SJSA1 (cell line): ENCODE results near the gene SMIM23. TPM values are rescaled to one million over a fixed set of nuclear protein-coding genes. Genes with fewer than 3 reads are reported as not detected.
"Not testable (repeated sequence)": the region's sequence is repeated elsewhere in the genome, so short reads cannot be mapped to it uniquely, and the experiment has no call there.

Source experiments
- DNase-seq, 2 experiments: peaks; one replicate each; pipeline ENCODE4 v3.0.0-alpha.2; 2015 to 2020; ENCODE audit warnings: low spot score in 2 of 2, low read depth in 1 of 2
- H3K27ac ChIP-seq: fragments of 250-450 bp; sonication (Bioruptor Pico); 2 replicates; pipeline ENCODE4 v1.5.1; 2020; ENCODE audit warnings: mild to moderate bottlenecking, moderate library complexity
- H3K27me3 ChIP-seq: fragments of 250-450 bp; sonication (Bioruptor Pico); replicated peaks from 2 replicates; pipeline ENCODE4 v1.5.1; 2020; ENCODE audit warnings: mild to moderate bottlenecking, moderate library complexity
- H3K36me3 ChIP-seq: fragments of 250-450 bp; sonication (Bioruptor Pico); 2 replicates; pipeline ENCODE4 v1.5.1; 2020; ENCODE audit warnings: mild to moderate bottlenecking
- H3K4me1 ChIP-seq: fragments of 250-450 bp; sonication (Bioruptor Pico); replicated peaks from 2 replicates; pipeline ENCODE4 v1.6.1; 2021; ENCODE audit warnings: mild to moderate bottlenecking
- H3K4me3 ChIP-seq: fragments of 250-450 bp; sonication (Bioruptor Pico); 2 replicates; pipeline ENCODE4 v1.5.1; 2020; ENCODE audit warnings: mild to moderate bottlenecking
- H3K9me3 ChIP-seq: fragments of 250-450 bp; sonication (Bioruptor Pico); replicated peaks from 2 replicates; pipeline ENCODE4 v1.5.1; 2020; ENCODE audit warnings: mild to moderate bottlenecking
- total RNA-seq: library from RNA; depleted of rRNA; stranded (reverse); fragments of >200 nt; shearing (Covaris generic); gene quantifications from 2 replicates; pipeline ENCODE4 v1.2.3, GENCODE V29; 2014

SMIM23 gene
- total RNA-seq, 1 experiment from 2014 or later = not detected

GRCh38 chr5:171757853-171758535 is 27.6 kb upstream of the SMIM23 start:
- Histone ChIP-seq H3K27me3 (no peaks in the 10 kb centered on the region), H3K27ac (peak overlapping the region; percentile 25), H3K9me3 (no peaks in the 10 kb centered on the region), H3K36me3 (no peaks in the 10 kb centered on the region), H3K4me3 (no peak overlapping the region), H3K4me1 (peaks cover 13% of the 10 kb centered on the region)
- peak; percentile 57 to 93 for DNase-seq

DNA sequence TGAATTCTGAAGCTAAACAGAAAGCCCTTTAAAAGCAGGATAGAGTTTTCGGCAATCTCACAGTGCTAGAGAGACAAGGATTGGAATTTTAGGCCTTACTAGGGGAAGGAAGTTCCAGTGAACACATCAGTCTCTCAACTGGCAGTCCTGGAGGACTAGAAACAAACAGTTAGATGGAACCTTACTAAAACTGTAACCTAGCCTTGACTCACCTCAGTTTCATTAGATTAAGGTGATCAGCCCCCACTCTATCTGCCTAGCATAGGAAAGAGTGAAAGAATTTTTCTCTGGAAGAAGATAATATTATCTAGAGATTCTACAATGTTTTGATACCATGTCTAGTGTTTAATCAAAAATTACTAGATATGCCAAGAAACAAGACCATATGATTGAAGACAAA is 25.8 kb upstream of the SMIM23 start:
- Histone ChIP-seq H3K27me3 (no peaks in the 10 kb centered on the region), H3K4me3 (no peak overlapping the region), H3K27ac (no peak overlapping the region), H3K9me3 (no peaks in the 10 kb centered on the region), H3K4me1 (peaks cover 13% of the 10 kb centered on the region), H3K36me3 (no peaks in the 10 kb centered on the region)
- DNase-seq = no peak

DNA sequence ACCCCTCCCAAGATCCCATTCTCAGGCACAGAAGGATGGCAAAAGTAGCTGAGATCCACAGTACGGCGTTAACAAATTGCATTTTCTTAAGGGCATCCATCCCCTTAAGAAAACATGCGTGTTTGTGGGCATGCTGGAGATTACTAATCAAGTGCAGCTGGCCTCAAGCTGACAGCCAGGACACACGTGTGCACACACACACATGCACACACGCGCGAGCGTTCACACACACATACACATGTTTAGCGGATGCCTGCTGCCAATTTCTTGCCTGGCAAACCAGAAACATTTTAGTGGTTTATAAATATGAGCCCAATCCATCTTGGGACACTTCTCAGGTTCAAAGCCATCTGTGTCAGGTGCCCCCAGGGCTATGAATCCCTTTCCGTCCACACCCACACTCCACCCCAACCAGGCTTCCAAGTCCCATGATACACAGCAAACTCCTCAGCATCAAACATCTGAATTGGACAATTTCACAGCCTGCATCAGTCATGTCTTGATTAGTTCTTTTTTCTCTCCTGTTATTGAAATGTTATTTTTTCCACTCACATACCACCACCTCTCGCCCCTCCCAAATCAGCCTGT is 23.5 kb upstream of the SMIM23 start:
- Histone ChIP-seq H3K4me1 (peaks cover 13% of the 10 kb centered on the region), H3K9me3 (no peaks in the 10 kb centered on the region), H3K4me3 (no peak overlapping the region), H3K27me3 (no peaks in the 10 kb centered on the region), H3K36me3 (no peaks in the 10 kb centered on the region), H3K27ac (no peak overlapping the region)
- DNase-seq = no peak

DNA sequence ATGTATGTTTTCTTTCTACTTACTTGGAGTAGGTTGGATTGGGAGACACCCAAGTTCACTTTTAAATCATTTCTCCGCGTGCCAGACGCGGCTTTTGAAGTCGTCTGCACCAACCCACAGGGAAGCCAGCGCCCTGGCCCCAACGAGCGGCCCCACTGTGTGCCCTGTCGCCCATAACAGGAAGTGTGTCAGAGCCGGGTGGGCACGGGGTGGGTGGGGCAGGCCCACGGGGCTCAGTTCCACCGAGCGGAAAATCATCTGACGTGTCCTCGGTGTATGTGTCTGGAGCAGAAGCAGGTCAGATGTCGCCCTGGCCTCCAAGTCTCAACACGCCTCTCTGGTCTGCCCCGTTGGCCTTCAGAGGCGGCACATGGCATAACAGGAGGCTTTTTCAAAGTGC is 22.7 kb upstream of the SMIM23 start:
- peaks cover 3% of the 10 kb centered on the region; the same call in 1 of the 2 replicates for H3K9me3 ChIP-seq
- no peaks in the 10 kb centered on the region for H3K36me3 ChIP-seq
- no peaks in the 10 kb centered on the region for H3K27me3 ChIP-seq
- H3K27ac ChIP-seq = no peak overlapping the region
- H3K4me3 ChIP-seq = no peak overlapping the region
- peaks cover 9% of the 10 kb centered on the region for H3K4me1 ChIP-seq
- DNase-seq = no peak

- Histone ChIP-seq H3K27me3 (no peaks in the 10 kb centered on the region), H3K9me3 (peaks cover 4% of the 10 kb centered on the region; the same call in 1 of the 2 replicates), H3K4me1 (no peaks in the 10 kb centered on the region), H3K4me3 (no peak overlapping the region), H3K36me3 (no peaks in the 10 kb centered on the region), H3K27ac (no peak overlapping the region)
- no peak for DNase-seq
Observed at GRCh38 chr5:171764265-171764664, 21.4 kb upstream of the SMIM23 start.

GRCh38 chr5:171766875-171767274 is 18.7 kb upstream of the SMIM23 start:
- no peak for DNase-seq
- H3K9me3 ChIP-seq = peaks cover 4% of the 10 kb centered on the region; the same call in 1 of the 2 replicates

DNA sequence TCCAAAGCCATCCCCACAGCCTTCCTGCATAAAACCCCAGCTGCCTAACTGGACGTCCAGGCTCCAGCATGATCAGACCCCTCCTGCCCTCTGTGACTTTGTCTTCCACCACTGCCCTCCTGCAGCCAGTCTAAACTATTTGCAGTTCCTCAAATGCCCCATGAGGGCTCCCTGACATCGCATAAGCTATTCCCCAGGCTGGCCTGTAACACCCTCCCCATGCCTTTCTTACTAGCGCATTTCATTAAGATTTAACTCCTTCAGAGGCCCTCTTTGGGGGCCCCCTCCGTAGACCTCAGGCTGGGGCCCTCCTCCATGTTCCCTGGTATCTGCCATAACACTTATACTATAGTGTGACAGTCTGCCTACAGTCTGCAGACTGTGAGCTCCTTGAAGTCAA is 15.5 kb upstream of the SMIM23 start:
- Histone ChIP-seq H3K27ac (no peak overlapping the region), H3K4me1 (no peaks in the 10 kb centered on the region), H3K36me3 (no peaks in the 10 kb centered on the region), H3K9me3 (peaks cover 4% of the 10 kb centered on the region; the same call in 1 of the 2 replicates), H3K4me3 (no peak overlapping the region), H3K27me3 (no peaks in the 10 kb centered on the region)
- no peak for DNase-seq

More at GRCh38 chr5:171766875-171767274, 18.7 kb upstream of the SMIM23 start:
- Histone ChIP-seq H3K4me3 (no peak overlapping the region), H3K27me3 (no peaks in the 10 kb centered on the region), H3K36me3 (no peaks in the 10 kb centered on the region), H3K27ac (no peak overlapping the region), H3K4me1 (no peaks in the 10 kb centered on the region)

- no peaks in the 10 kb centered on the region for H3K4me1 ChIP-seq
- no peaks in the 10 kb centered on the region for H3K36me3 ChIP-seq
- H3K27me3 ChIP-seq = no peaks in the 10 kb centered on the region
- H3K27ac ChIP-seq = no peak overlapping the region
- H3K4me3 ChIP-seq = no peak overlapping the region
- DNase-seq = no peak
- H3K9me3 ChIP-seq = peaks cover 4% of the 10 kb centered on the region; the same call in 1 of the 2 replicates
Observed at GRCh38 chr5:171771856-171772255, 13.8 kb upstream of the SMIM23 start.

GRCh38 chr5:171773106-171773505 is 12.5 kb upstream of the SMIM23 start:
- Histone ChIP-seq H3K4me3 (no peak overlapping the region), H3K9me3 (no peaks in the 10 kb centered on the region; the same call in 1 of the 2 replicates), H3K27ac (no peak overlapping the region), H3K27me3 (no peaks in the 10 kb centered on the region), H3K4me1 (no peaks in the 10 kb centered on the region), H3K36me3 (no peaks in the 10 kb centered on the region)
- DNase-seq = no peak

GRCh38 chr5:171774418-171774817 is 11.2 kb upstream of the SMIM23 start:
- no peak for DNase-seq
- Histone ChIP-seq H3K4me1 (no peaks in the 10 kb centered on the region), H3K9me3 (no peaks in the 10 kb centered on the region; the same call in 1 of the 2 replicates), H3K4me3 (no peak overlapping the region), H3K27ac (no peak overlapping the region), H3K27me3 (no peaks in the 10 kb centered on the region), H3K36me3 (no peaks in the 10 kb centered on the region)

DNA sequence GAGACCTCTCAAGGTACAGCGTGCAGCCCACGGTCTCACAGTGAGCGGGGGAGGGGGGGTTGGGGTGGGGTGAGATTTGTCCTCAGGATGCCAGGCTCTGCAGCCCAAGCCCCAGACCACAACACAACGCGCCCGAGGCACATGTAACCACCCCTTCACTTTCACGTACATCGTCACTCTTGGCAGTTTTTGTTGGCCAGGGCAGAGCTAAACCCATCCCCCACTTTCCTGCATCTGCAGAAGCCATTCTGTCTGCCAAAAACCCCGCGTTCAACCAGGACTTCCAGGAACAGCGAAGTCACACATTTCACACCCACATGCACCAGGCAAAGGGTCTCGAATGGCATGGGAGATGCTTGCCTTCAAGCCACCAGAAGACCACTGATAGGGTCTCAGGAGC is 9.4 kb upstream of the SMIM23 start:
- H3K36me3 ChIP-seq = no peaks in the 10 kb centered on the region
- no peak for DNase-seq
- no peak overlapping the region for H3K27ac ChIP-seq
- H3K4me3 ChIP-seq = no peak overlapping the region
- H3K27me3 ChIP-seq = no peaks in the 10 kb centered on the region; the same call in 1 of the 2 replicates
- H3K4me1 ChIP-seq = no peaks in the 10 kb centered on the region
- H3K9me3 ChIP-seq = no peaks in the 10 kb centered on the region; the same call in 1 of the 2 replicates

DNA sequence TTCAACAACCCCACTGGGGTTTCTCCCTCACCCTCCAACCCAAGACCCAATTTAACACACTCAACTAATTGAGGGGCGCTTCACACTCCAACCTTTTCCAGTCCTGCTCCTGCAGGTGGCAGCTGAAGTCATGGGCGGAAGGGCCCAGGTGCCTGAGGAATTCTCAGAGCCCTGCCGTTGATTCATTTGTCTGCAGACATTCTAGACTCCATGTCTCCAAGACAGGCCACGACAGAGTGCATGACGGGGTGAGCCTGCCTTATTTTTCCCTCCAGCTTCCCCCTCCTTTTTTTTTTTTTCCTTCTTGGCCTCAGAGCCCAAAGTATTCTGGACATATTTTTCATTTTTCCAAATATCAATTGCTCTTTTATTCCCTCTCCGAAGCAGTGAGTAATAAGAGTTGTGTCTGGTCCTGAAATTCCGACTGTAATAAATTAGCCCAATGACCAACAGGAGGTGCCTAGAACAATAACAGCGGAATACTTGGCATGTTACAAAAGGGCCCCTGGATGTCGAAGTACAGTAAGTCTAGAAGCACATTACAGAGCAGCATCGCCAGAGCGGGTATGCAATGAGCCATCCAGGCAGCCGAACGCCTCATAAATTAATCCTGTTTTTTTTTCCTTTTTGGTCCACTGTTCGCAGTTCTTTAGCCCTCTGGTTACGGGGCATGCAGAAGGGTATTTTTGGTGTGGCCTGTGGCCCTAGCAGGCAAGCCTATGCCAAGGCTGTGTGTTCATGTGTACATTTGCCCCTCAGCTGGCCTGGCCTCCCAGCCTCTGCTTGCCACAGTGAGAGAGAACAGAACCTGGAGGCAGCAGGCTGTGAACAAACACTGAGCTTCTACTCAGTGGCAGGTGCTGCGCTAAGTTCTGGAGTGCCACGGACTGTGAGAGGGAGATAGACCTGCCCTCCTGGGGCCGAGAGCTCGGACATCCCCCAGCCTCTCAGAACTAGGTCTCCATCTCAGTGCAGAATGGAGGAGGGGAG is 8.6 kb upstream of the SMIM23 start:
- no peaks in the 10 kb centered on the region; the same call in 1 of the 2 replicates for H3K27me3 ChIP-seq
- H3K9me3 ChIP-seq = no peaks in the 10 kb centered on the region; the same call in 1 of the 2 replicates
- no peak overlapping the region for H3K27ac ChIP-seq
- H3K4me3 ChIP-seq = no peak overlapping the region
- H3K4me1 ChIP-seq = no peaks in the 10 kb centered on the region
- no peaks in the 10 kb centered on the region for H3K36me3 ChIP-seq
- no peak for DNase-seq

DNA sequence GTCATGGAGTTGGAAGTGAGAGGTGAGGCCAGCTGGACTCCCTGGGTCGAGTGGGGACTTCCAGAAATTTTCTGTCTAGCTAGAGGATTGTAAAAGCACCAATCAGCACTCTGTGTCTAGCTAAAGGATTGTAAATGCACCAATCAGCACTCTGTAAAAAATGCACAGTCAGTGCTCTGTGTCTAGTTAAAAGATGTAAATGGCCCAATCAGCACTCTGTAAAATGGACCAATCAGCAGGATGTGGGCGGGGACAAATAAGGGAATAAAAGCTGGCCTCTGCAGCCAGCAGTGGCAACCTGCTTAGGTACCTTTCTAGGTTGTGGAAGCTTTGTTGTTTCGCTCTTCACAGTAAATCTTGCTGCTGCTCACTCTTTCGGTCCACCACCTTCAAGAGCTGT is 3.9 kb upstream of the SMIM23 start:
- not testable (repeated sequence) for H3K27me3 ChIP-seq, H3K27ac ChIP-seq, H3K36me3 ChIP-seq, H3K4me1 ChIP-seq, H3K4me3 ChIP-seq, H3K9me3 ChIP-seq, DNase-seq
